ACC112 (cell line): Measurements from ENCODE around the gene RASSF9.

Source experiments
- H2AFZ ChIP-seq: fragments of 200-600 bp; sonication (generic); one replicate; pipeline ENCODE4 v1.6.0; 2017; ENCODE audit warnings: antibody characterized with exemption, low read length; ENCODE audit not compliant: unreplicated experiment
- H3K27ac ChIP-seq: fragments of 200-600 bp; sonication (generic); 2 replicates; pipeline ENCODE4 v1.5.1; 2014; ENCODE audit warnings: low read depth, mild to moderate bottlenecking, antibody characterized with exemption, low read length, moderate library complexity
- H3K27me3 ChIP-seq: fragments of 200-600 bp; sonication (generic); 2 replicates; pipeline ENCODE4 v1.6.1; 2014; ENCODE audit warnings: mild to moderate bottlenecking, antibody characterized with exemption, low read length, moderate library complexity, mixed read lengths; ENCODE audit not compliant: insufficient read depth
- H3K36me3 ChIP-seq: fragments of 200-600 bp; sonication (generic); 2 replicates; pipeline ENCODE4 v1.6.1; 2016; ENCODE audit warnings: mild to moderate bottlenecking, antibody characterized with exemption, low read length, moderate library complexity, mixed read lengths; ENCODE audit not compliant: insufficient read depth
- H3K4me1 ChIP-seq: fragments of 200-600 bp; sonication (generic); one replicate; pipeline ENCODE4 v1.6.1; 2016; ENCODE audit warnings: low read length, mixed read lengths; ENCODE audit not compliant: insufficient read depth, unreplicated experiment, control insufficient read depth
- H3K4me3 ChIP-seq: fragments of 200-600 bp; sonication (generic); 2 replicates; pipeline ENCODE4 v1.5.1; 2014; ENCODE audit warnings: mild to moderate bottlenecking, low read depth, low read length
- H3K79me2 ChIP-seq: fragments of 200-600 bp; sonication (generic); one replicate; pipeline ENCODE4 v1.6.0; 2016; ENCODE audit warnings: low read length; ENCODE audit not compliant: control insufficient read depth, unreplicated experiment, insufficient read depth

The RASSF9 gene

DNA sequence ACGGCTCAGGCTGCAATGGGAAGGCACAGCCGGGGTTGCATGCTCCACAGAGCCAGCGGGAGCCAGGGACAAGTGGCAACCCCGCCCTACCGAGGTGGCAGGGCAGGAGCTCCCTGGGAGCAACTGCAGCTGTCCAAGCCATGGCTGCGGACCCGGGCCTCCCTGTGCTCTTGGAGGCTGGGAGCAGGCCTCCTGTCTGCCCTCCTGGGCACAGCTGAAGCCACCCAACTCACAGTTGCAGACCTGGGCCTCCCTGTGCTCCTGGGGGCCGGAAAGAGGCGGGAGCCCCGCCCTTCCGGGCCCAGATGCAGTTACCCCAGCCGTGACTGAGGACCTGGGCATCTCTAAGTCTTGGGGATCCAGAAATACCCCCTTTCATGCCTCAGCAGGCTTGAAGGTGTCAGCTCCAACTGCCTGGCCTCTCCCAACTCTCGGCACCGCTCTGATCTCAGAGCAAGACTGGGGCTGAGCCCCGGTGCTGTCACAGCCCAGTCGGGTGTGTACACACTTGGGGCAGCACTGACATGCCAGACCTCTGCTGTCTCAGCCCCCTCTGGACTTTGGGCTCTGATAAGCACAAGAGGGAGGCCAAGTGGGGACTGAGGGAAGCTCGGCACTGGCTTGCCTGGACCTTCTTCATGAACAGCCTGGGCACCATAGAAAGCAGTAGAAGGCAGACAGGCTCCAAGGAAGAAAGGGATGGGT, 7.5 kb upstream of the RASSF9 start:
- H3K4me1 ChIP-seq, result no peaks in the 10 kb centered on the region
- H3K27ac ChIP-seq, result no peak overlapping the region
- H3K27me3 ChIP-seq, result no peaks in the 10 kb centered on the region
- no peaks in the 10 kb centered on the region for H3K79me2 ChIP-seq
- no peak overlapping the region for H2AFZ ChIP-seq
- no peak overlapping the region for H3K4me3 ChIP-seq
- H3K36me3 ChIP-seq, result no peaks in the 10 kb centered on the region

DNA sequence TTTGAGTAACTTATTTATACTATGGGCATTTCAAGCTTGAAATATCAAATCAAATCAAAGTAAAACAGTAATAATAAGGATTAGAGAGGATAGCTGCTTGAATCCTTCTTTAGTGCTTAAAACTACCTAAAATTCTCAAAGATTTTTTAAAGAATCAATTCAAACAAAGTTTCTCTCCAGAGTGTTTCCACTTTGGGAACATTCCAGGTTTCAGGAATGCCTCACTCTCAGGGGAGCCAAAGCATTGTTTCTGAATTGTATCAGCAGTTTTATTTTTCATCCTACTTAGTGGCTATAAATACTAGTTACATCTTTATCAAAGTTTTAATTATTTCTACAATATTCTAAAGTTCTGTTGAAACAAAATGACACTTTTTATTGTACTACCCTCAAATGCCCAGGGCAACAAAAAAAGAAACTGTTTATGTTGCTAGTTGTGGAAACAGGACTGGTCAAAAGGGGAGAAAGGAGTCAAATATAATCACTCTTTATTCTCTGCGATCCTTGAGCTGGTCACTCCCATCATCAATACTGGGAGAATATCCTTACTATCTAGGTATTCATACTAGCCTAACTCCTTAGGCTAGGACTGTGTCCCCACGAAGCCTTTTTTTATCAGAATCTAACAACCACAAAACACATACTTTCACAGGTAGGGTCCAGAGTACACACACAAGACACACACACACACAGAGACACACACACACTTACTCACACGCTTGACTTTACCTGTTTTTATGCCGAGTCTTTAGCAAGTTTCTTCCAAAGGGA, 598 bp downstream of the RASSF9 start:
- no peaks in the 10 kb centered on the region for H3K36me3 ChIP-seq
- peaks cover 26% of the 10 kb centered on the region for H3K4me1 ChIP-seq
- H3K27me3 ChIP-seq, result no peaks in the 10 kb centered on the region
- H3K4me3 ChIP-seq, result peak overlapping the region; percentile 79
- peak overlapping the region; percentile 34 for H3K27ac ChIP-seq
- peak overlapping the region; percentile 59 for H2AFZ ChIP-seq
- no peaks in the 10 kb centered on the region for H3K79me2 ChIP-seq

- Histone ChIP-seq H3K27ac (no peak overlapping the region), H3K4me1 (peaks cover 36% of the 10 kb centered on the region), H3K79me2 (no peaks in the 10 kb centered on the region), H3K27me3 (no peaks in the 10 kb centered on the region), H3K4me3 (peak overlapping the region; percentile 33), H2AFZ (no peak overlapping the region), H3K36me3 (no peaks in the 10 kb centered on the region)
Measured at GRCh38 chr12:85834378-85834777, 1.8 kb downstream of the RASSF9 start.

DNA sequence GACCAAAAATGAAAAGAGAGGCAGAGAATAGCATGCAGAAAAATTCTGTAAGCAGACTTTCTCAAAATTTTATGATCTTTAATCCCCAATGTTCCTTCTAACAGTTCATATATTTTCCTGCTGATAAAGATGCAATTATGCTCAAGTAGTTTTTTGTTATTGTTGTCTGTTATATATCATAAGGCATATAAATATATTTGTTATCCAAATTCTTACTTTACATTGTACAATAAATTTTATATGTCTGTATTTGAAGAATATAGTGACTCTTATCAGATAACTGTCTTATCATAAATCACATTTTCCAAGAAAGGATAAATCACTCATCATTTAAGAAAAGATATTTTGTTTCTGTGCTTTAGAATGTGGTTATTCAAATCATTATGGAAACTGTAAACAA, 2.6 kb downstream of the RASSF9 start:
- Histone ChIP-seq H3K4me3 (0 out of 2 replicates have a peak overlapping the region, but pooled peaks have one; percentile 33), H3K4me1 (peaks cover 42% of the 10 kb centered on the region), H3K27me3 (no peaks in the 10 kb centered on the region), H2AFZ (peak overlapping the region; percentile 1), H3K36me3 (no peaks in the 10 kb centered on the region), H3K27ac (no peak overlapping the region), H3K79me2 (no peaks in the 10 kb centered on the region)

DNA sequence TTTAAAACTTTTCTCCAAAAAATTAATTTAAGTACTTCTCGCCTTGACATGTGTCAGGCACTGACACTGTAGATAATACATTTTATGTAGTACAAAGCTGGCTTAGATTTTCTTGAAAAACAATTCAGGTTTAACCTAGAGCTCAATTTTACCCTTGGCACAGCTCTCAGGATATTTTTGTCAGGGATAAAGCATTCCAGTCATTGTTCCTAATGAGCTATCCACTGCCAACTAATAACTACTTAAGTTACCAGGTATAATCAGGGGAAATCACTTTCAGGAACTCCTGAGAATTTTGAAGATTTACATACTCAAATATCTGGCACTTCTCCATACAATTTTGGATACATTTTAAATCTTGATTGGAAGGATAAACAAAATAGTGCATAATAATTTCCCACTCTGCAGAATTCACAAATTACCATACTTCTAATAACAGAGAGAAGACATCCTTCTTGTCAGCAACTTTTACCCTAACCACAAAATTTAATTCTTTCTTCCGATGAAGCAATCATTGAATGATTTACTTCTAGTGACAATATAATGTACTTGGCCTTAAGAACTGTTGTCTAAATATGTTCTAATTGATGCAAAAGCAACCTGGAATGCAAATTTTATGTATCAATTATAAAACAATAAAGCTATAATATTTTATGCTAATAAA, 4.8 kb downstream of the RASSF9 start:
- Histone ChIP-seq H3K4me3 (no peak overlapping the region), H3K36me3 (no peaks in the 10 kb centered on the region), H3K27ac (no peak overlapping the region), H3K27me3 (no peaks in the 10 kb centered on the region), H3K4me1 (peaks cover 39% of the 10 kb centered on the region), H2AFZ (no peak overlapping the region), H3K79me2 (no peaks in the 10 kb centered on the region)

DNA sequence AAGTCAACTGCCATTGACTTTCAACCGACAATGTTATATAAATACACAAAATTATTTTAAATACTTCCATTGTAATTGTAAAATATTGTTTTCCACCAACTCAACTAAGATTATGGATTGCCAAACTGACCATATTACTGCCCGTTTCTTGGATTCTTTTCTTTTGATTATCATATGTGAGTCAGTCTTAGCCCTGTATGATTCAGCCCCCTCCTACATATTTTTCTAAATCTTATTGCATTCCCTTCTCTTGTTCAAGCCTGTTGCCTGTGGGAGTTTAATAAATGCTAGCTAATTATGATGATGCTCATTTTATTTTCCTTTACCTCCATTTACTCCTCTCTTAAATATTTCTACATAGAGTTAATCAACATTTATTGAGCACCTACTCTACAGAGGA, 6.8 kb downstream of the RASSF9 start:
- no peak overlapping the region for H3K27ac ChIP-seq
- H3K4me1 ChIP-seq, result peaks cover 35% of the 10 kb centered on the region
- H3K79me2 ChIP-seq, result no peaks in the 10 kb centered on the region
- H3K36me3 ChIP-seq, result no peaks in the 10 kb centered on the region
- H2AFZ ChIP-seq, result peak overlapping the region; percentile 15
- H3K27me3 ChIP-seq, result no peaks in the 10 kb centered on the region
- H3K4me3 ChIP-seq, result no peak overlapping the region

GRCh38 chr12:85828576-85828975, 7.6 kb downstream of the RASSF9 start:
- H2AFZ ChIP-seq, result no peak overlapping the region
- H3K27me3 ChIP-seq, result no peaks in the 10 kb centered on the region
- H3K4me1 ChIP-seq, result peaks cover 35% of the 10 kb centered on the region
- H3K79me2 ChIP-seq, result no peaks in the 10 kb centered on the region
- H3K27ac ChIP-seq, result no peak overlapping the region
- H3K36me3 ChIP-seq, result no peaks in the 10 kb centered on the region
- no peak overlapping the region for H3K4me3 ChIP-seq

- Histone ChIP-seq H3K27me3 (no peaks in the 10 kb centered on the region), H2AFZ (no peak overlapping the region), H3K4me1 (peaks cover 28% of the 10 kb centered on the region), H3K27ac (no peak overlapping the region), H3K36me3 (no peaks in the 10 kb centered on the region), H3K79me2 (no peaks in the 10 kb centered on the region), H3K4me3 (no peak overlapping the region)
Measured at GRCh38 chr12:85825746-85826145, 10.5 kb downstream of the RASSF9 start.

DNA sequence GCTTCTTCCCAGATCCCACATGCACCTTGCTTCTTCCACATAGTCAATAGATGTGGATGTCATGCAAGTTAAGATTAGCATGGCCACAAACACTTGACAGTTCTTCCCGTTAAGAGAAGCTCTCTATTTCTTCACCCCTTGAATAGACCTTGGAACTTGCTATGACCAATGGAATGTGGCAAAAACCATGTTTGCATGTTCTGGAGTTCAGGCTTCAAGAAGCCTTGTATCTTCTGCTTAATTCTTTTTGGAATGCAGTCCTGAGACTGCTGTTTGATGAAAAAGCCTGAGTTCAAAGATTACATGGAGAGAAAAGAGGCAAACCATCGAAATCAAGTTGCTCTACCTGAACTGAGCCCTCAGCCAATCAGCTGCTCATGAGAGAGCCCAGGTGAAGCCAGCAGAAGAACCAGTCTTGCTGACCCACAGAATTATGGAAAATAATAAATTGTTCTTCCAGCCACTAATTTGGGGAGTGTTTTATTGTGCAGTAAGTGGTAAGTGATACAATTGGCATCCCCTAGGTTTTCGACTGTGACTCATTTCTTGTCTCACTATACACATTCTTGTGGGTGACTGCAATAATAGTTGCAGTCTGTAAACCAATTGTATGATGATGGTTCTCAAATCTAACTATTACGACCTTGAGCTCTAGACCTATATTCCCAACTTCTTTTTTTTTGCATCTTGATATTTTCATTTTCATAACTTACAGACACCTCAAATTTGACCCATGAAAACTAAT, 12.6 kb downstream of the RASSF9 start:
- no peak overlapping the region for H3K27ac ChIP-seq
- H3K4me1 ChIP-seq, result peaks cover 11% of the 10 kb centered on the region
- no peaks in the 10 kb centered on the region for H3K36me3 ChIP-seq
- no peaks in the 10 kb centered on the region for H3K27me3 ChIP-seq
- H3K4me3 ChIP-seq, result no peak overlapping the region
- no peaks in the 10 kb centered on the region for H3K79me2 ChIP-seq
- H2AFZ ChIP-seq, result no peak overlapping the region

DNA sequence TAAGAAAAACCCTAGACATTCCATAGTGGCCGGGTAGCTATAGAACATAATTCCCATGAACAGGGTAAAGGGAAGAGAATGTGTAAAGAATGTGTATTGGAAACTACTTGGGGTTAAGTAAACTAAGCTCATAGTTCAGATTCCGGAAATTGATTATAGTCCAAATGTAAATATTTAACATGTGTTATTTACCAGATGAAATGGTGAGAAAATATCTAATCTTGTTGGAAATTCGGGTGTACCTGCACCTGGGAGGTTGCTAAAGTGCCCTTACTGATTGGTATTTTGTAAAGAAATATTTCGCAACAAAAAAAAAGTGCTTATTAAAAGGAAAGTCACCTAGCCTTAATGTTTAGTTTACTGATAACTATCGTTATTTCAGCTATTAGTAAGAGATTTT, 14.4 kb downstream of the RASSF9 start:
- Histone ChIP-seq H3K27me3 (no peaks in the 10 kb centered on the region), H3K27ac (no peak overlapping the region), H3K4me1 (peaks cover 11% of the 10 kb centered on the region), H3K4me3 (no peak overlapping the region), H3K79me2 (no peaks in the 10 kb centered on the region), H3K36me3 (no peaks in the 10 kb centered on the region), H2AFZ (no peak overlapping the region)
